Stimulated activated naive CD4-positive, alpha-beta T cell treated with Interleukin-2 at 50 U/mL for 16 hours (primary cell): Measurements from ENCODE around the gene RAD51AP1.

Experiments
- DNase-seq: peaks from one replicate; lab custom pipeline; 2025; lab: John Stamatoyannopoulos, UW

Gene RAD51AP1

DNA sequence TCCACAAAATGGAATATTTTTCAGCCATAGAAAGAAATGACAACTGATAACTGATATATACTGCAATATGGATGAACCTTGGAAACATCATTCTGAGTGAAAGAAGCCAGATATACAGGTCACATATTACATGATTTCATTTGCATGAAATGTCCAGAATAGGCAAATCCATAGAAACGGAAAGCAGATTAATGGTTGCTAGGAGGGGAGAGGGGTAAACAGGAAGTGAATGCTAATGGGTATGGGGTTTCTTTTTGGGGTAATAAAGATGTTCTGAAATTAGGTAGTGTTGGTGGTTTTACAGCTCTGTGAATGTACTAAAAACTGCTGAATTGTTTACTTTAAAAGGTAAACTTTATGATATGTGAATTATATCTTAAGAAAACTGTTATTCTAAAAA, 6.5 kb downstream of the RAD51AP1 start:
- DNase-seq, result no peak

- DNase-seq, result no peak
These were observed 13.5 kb downstream of the RAD51AP1 start for GRCh38 chr12:4552191-4552590.

DNA sequence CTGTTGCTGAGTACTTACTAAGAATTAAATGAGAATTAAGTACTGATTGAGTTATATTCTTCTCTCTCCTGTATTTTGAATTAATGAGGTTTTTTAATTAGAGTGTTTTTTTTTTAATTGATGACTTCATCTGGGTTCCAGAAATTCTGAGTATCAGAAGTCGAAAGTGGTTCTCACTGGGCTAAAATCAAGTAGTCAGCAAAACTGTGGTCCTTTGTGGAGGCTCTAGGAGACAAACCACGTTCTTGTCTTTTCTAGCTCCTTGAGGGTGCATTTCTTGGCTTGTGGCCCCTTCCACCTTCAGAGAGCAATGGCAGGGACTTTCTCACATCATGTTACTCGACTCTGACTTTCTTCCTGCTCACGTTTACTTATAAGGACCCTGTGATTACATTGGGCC, 15.3 kb downstream of the RAD51AP1 start:
- DNase-seq, result no peak

- DNase-seq, result no peak
These were observed 17.1 kb downstream of the RAD51AP1 start for GRCh38 chr12:4555804-4556203.

GRCh38 chr12:4556735-4557530, 18.2 kb downstream of the RAD51AP1 start:
- DNase-seq, result no peak

DNA sequence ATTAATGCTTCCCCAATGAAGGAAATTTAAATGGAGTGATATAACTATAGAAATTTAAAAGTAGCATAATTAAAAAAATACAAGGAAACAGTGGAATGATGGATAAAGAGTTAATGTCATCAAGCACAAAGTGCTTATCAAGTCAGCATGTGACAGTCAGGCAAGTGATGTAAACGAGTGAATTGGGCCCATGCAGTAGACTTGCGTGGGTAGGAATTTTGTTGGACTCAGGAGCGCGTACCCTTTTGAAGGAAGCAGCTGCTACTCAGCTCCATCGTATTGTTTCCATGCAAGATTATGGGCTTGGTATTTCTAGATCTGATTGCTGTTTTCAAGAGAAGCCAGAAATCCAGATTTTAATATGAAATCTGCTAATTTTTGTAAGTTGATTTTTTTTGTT, 18.9 kb downstream of the RAD51AP1 start:
- no peak for DNase-seq

GRCh38 chr12:4558171-4558570, 19.5 kb downstream of the RAD51AP1 start:
- no peak for DNase-seq

- DNase-seq, result no peak
These were observed 23.5 kb downstream of the RAD51AP1 start, which contains the start of gene DYRK4 for GRCh38 chr12:4562034-4562657. DYRK4 (plus strand) TSS chr12:4562208; CDS start chr12:4562246, 38 bp downstream.

GRCh38 chr12:4563336-4563735, 24.6 kb downstream of the RAD51AP1 start:
- no peak for DNase-seq

- no peak for DNase-seq
These were observed 26.1 kb downstream of the RAD51AP1 start for GRCh38 chr12:4564818-4565217.

DNA sequence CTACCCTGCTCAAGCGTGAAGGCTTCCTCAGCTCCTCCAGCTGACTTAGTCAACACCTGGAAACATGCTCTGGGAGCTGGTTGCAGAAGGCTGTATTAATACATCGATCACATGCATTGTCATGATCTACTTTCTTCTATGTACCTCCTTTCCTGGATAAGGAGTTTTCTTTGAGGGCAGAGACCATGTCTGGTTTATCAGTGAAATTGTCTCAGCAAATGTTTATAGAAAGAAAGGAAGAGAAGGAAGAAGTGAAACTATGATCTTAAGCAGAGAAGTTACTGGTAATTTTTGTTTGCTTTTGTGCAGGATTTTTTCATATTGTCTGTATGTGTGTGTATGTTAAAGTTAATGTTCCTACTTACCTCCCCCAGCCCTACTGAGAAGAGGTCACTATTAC, 27.8 kb downstream of the RAD51AP1 start:
- DNase-seq, result no peak

GRCh38 chr12:4567073-4567881, 28.6 kb downstream of the RAD51AP1 start:
- DNase-seq, result no peak

DNA sequence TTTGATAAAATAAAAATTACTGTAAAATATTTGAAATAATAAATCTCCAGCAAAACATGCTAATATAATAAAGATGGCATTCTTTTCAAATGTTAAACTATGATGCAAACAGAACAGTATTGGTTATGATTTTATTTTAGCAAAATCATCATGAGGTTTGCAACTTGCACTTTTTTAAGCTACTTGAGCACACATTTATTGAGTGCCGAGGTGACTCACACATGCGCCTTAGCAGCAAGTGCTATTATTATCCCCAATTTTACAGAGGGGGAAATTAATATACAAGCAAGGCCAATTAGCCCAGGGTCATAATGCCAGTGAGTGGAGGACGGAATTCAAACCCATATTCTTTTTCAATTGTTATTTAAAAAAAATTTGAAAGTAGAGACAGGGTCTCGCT, 30.6 kb downstream of the RAD51AP1 start:
- no peak for DNase-seq

GRCh38 chr12:4572680-4573079, 34.0 kb downstream of the RAD51AP1 start:
- DNase-seq, result no peak

- no peak for DNase-seq
These were observed 40.8 kb downstream of the RAD51AP1 start for GRCh38 chr12:4579305-4580102.

GRCh38 chr12:4580281-4580688, 41.6 kb downstream of the RAD51AP1 start:
- DNase-seq, result no peak

- DNase-seq, result no peak
These were observed 45.6 kb downstream of the RAD51AP1 start for GRCh38 chr12:4584281-4584680.

DNA sequence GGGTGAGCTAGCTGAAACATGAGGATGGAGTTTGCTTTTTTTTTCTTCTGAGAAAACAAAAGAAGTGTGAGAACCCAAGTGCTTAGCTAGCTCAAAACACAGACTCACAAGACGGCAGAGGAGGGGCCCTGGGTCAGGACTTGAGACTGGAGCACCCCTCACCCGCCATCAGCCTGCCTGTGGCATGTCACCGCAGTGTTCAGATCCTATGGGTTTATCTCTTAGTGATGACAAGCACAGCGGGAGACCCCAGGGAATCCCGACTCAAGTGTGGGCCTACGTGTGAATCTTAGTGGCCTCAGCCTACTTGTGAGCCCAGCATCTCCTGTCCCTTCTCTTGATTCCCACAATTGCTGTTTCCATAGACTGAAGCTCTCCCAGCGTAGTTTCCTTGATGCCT, 46.2 kb downstream of the RAD51AP1 start:
- no peak for DNase-seq

DNA sequence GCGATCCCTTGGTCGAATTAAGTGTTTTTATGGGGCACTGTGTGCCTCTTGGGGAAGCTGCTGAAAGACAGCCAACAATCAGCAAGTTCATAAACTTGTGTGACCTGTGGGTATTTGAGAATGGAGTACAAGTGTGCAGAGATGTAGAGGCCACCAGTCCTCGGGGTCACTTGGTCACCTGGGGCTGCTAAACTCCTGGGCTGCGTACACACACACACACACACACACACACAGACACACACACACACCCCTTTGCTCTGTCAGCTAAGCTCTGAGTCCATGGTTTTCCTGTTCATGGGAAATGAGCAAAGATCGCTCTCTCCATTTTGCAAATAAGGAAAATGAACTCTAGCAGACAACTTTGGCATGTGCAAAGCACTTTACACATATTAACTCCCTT, 47.8 kb downstream of the RAD51AP1 start:
- DNase-seq, result no peak

DNA sequence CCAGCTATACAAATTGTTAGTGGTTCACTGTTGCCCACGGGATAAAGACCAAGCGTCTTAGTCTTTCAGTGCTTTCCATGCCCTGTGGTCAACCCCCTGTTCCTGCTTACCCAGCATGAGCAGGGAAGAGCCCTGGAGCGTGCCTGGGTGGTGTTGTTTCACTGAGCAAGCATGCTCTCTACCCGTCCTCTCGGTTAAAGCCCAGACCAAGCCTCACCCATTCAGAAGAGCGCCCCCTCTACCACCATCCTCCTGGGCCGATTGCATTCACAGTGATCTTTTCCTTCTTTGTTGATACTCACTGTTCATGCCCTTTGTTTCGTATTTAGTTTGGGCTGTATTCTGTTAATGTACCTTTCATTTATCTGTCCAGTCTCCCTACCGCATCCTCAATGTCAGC, 48.4 kb downstream of the RAD51AP1 start:
- no peak for DNase-seq

DNA sequence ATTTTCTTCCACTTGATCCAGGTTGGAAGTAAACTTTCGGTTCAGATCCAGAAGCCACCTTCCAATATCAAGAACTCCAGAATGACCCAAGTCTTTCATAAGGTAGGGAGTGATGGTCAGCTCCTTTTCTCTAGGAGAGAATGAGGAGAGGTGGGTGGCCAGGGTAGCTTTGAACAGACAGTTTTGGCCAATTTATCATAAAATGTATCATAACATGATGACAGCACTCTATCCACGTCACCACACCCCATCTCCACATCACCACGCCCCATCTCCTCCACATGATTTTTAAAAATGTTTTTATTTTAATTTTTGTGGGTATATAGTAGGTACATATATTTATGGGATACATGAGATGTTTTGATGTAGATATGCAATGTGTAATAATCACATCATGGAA, 50.2 kb downstream of the RAD51AP1 start:
- no peak for DNase-seq

GRCh38 chr12:4589941-4590340, 51.3 kb downstream of the RAD51AP1 start:
- no peak for DNase-seq
